ENCODE data around the gene CMTM8.

The CMTM8 gene

GRCh38 chr3:32315441-32315840, 77.0 kb downstream of the CMTM8 start:
- no peak for TF ChIP-seq CTCF (IDR thresholded peaks at IDR 0.05; ENCODE audit: low read depth, low read length, missing control alignments)
- DNase-seq (ENCODE audit: extremely low read depth, low read depth), result no peak
- no peak overlapping the region for H3K4me3 ChIP-seq (replicated peaks; ENCODE audit: low read depth, low read length)

GRCh38 chr3:32316319-32316718, 77.8 kb downstream of the CMTM8 start:
- H3K4me3 ChIP-seq (replicated peaks; ENCODE audit: low read depth, low read length), result no peak overlapping the region
- no peak for TF ChIP-seq CTCF (IDR thresholded peaks at IDR 0.05; ENCODE audit: low read depth, low read length, missing control alignments)
- no peak for DNase-seq (ENCODE audit: extremely low read depth, low read depth)

- no peak overlapping the region for H3K4me3 ChIP-seq (replicated peaks; ENCODE audit: low read depth, low read length)
- DNase-seq (ENCODE audit: extremely low read depth, low read depth), result no peak
- TF ChIP-seq CTCF (IDR thresholded peaks at IDR 0.05; ENCODE audit: low read depth, low read length, missing control alignments), result no peak
Measured at GRCh38 chr3:32316976-32317375, 78.5 kb downstream of the CMTM8 start.

GRCh38 chr3:32319607-32320006, 81.1 kb downstream of the CMTM8 start:
- no peak overlapping the region for H3K4me3 ChIP-seq (replicated peaks; ENCODE audit: low read depth, low read length)
- no peak for DNase-seq (ENCODE audit: extremely low read depth, low read depth)
- TF ChIP-seq CTCF (IDR thresholded peaks at IDR 0.05; ENCODE audit: low read depth, low read length, missing control alignments), result no peak

- TF ChIP-seq CTCF (IDR thresholded peaks at IDR 0.05; ENCODE audit: low read depth, low read length, missing control alignments), result no peak
- no peak overlapping the region for H3K4me3 ChIP-seq (replicated peaks; ENCODE audit: low read depth, low read length)
- no peak for DNase-seq (ENCODE audit: extremely low read depth, low read depth)
Measured at GRCh38 chr3:32320080-32320479, 81.6 kb downstream of the CMTM8 start.

GRCh38 chr3:32321095-32321790, 82.8 kb downstream of the CMTM8 start:
- no peak for DNase-seq (ENCODE audit: extremely low read depth, low read depth)
- no peak overlapping the region for H3K4me3 ChIP-seq (replicated peaks; ENCODE audit: low read depth, low read length)
- TF ChIP-seq CTCF (IDR thresholded peaks at IDR 0.05; ENCODE audit: low read depth, low read length, missing control alignments), result no peak

GRCh38 chr3:32322311-32322710, 83.8 kb downstream of the CMTM8 start:
- DNase-seq (ENCODE audit: extremely low read depth, low read depth), result no peak
- H3K4me3 ChIP-seq (replicated peaks; ENCODE audit: low read depth, low read length), result no peak overlapping the region
- no peak for TF ChIP-seq CTCF (IDR thresholded peaks at IDR 0.05; ENCODE audit: low read depth, low read length, missing control alignments)
